Prostate gland (tissue), 2 donors: Measurements from ENCODE around the gene SNAPC2. TPM values are rescaled to one million over a fixed set of nuclear protein-coding genes. Genes with fewer than 3 reads are reported as not detected.

Experiments used
- DNase-seq: peaks from one replicate; pipeline ENCODE4 v3.0.0-alpha.2; 2019; ENCODE audit warnings: low spot score
- H3K27ac ChIP-seq, 2 donors: fragments of 200-600 bp; sonication (generic); 2 replicates each; pipeline ENCODE4 v1.5.1; 2017 to 2019
- H3K27me3 ChIP-seq: fragments of 200-600 bp; sonication (generic); replicated peaks from 2 replicates; pipeline ENCODE4 v1.5.1; 2019; ENCODE audit not compliant: insufficient read depth
- H3K36me3 ChIP-seq, 2 donors: fragments of 200-600 bp; sonication (generic); 1 replicate in 1 of 2; 2 replicates in 1 of 2; pipeline versions ENCODE4 v1.5.1 to v1.8.1; 2017 to 2019
- H3K4me1 ChIP-seq: fragments of 200-600 bp; sonication (generic); replicated peaks from 2 replicates; pipeline ENCODE4 v1.5.1; 2019
- H3K4me3 ChIP-seq, 2 donors: fragments of 200-600 bp; sonication (generic); 2 replicates each; pipeline ENCODE4 v1.5.1; 2017 to 2019
- H3K9me3 ChIP-seq: fragments of 200-600 bp; sonication (generic); 2 replicates; pipeline ENCODE4 v1.5.1; 2017
- CTCF ChIP-seq, 4 experiments: fragments of 200-600 bp in 2 of 4; fragments of 450-650 bp in 2 of 4; sonication (generic) in 2 of 4; IDR thresholded peaks; 1 replicate in 3 of 4; 2 replicates in 1 of 4; pipeline ENCODE4 v1.5.1; 2016 to 2019; ENCODE audit warnings: antibody characterized with exemption in 4 of 4, mild to moderate bottlenecking in 2 of 4, moderate library complexity in 2 of 4
- POLR2A ChIP-seq: fragments of 450-650 bp; IDR thresholded peaks from one replicate; pipeline ENCODE4 v1.6.1; 2016; ENCODE audit warnings: antibody characterized with exemption, mild to moderate bottlenecking
- POLR2AphosphoS5 ChIP-seq: sonication (generic); formaldehyde crosslinking; IDR thresholded peaks from one replicate; pipeline ENCODE4 v1.6.1; 2017; ENCODE audit warnings: antibody characterized with exemption
- WGBS: methylation state at CpG from one replicate; pipeline ENCODE4 v1.1.5; 2018; 5-methylcytosine and 5-hydroxymethylcytosine counted together
- intact Hi-C: fragments of 100-400 bp; cut with DNase I; formaldehyde crosslinking; loops from one replicate; pipeline ENCODE4 v1.14.2; 2022
- total RNA-seq, 2 donors: library from RNA; depleted of rRNA; stranded (reverse); fragments of >200 nt; gene quantifications; one replicate each; pipeline ENCODE4 v1.1.0, GENCODE V29; 2016

Gene SNAPC2
- total RNA-seq, 2 donors from 2014 or later = 37.4 to 95.0 TPM

DNA sequence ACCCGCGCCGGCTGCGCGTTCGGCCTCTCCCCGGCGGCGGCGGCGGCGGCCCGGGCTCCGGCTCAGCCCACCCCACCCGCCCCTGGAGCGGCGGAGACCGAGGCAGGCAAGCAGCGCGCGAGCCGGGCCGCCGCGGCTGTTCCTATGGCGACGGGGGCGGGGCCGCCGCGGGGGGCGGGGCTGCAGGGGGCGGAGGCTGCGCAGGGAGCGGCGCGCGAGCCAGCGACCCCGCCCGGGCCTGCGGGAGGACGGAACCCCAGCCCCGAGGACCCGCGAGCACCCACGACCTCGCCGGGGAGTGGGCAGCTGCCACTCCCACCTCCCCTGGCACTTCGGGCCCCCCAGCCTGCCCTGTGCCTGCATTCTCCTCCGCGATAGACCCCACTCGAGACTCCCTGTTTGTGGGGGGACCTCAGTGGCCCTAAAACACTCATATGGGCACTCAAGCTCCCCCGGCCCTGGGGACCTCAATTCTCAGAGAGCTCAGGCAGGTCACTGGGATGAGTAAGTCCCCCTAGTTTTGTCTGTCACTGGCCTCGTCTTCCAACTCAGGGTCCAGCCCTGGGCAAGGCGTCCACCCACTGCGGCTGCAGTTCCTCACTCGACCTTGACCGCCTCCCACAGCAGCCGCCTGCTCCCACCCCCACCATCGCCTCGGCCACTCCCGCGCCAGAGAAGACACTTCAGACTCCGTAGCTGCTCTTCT is 6.0 kb downstream of the SNAPC2 start, which contains the start of gene CTXN1:
Gene CTXN1, minus strand, starts transcription at position 115 of the 706 bp plus-strand sequence. CDS start 597 bp downstream, outside the sequence.
- DNase-seq = peak; percentile 69
- intact Hi-C loops = loop anchor here (5.0 kb wide), 1 partner anchor 394 kb away; no protein-coding TSS in a partner anchor
- Histone ChIP-seq H3K27ac (peak within 1 kb of the TSS; percentile 55 to 90), H3K36me3 (peaks cover 9 to 10% of the 10 kb centered on the region in 2 donors), H3K9me3 (no peaks in the 10 kb centered on the region), H3K27me3 (no peaks in the 10 kb centered on the region), H3K4me1 (peaks cover 21% of the 10 kb centered on the region), H3K4me3 (peak within 1 kb of the TSS; percentile 33 to 55)
- TF ChIP-seq POLR2A = no peak
- no peak for TF ChIP-seq POLR2AphosphoS5
- TF ChIP-seq CTCF (IDR thresholded peaks at IDR 0.05) = no peak
- 16% methylated on average over 31 of the region's 65 CpGs for WGBS

DNA sequence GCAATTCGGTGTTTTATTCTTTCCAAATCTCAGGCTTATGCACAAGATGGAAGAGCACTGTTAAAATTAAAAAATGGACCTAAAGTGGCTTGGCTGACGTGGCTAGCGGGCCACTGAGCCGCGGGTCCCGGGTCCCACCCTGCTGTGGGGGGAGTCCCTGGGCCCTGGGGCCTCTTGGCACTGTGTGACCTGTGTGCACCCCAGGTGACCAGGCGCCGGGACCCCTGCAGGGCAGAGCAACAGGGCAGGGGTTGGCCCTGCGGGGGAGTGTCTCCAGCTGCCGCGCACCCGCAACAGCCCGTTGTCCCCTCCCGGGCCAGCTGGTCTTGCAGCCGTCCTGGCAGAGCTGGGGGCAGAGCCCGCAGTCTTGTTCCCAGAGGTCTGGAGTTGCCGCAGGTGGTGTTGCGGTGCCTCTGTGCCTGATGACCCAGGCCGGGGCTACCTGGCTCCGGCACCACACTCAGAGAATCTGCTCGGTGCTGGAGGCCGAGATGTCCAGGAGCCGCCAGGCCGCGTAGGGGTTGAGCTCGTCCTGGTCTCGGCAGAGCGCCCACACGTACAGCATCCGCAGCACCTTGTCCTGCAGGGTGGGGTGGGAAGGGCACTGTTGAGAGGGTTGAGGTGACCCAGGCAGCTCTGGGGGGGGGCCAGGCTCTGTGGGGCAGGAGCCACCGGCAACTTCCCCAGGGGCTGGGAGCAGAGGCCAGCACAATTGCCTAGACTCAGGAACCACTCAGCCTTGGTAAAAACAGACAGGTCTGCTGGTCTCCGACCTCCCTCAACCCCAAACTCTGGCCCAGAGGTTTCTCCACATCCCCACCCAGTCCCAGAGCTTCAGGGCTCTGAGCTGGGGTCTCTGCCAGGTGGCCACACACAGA is 6.8 kb downstream of the SNAPC2 start:
- intact Hi-C loops = loop anchor here (5.0 kb wide), 1 partner anchor 395 kb away; no protein-coding TSS in a partner anchor
- no peak for TF ChIP-seq CTCF (IDR thresholded peaks at IDR 0.05)
- TF ChIP-seq POLR2AphosphoS5 = no peak
- no peak for TF ChIP-seq POLR2A
- Histone ChIP-seq H3K36me3 (peaks cover 11 to 18% of the 10 kb centered on the region in 2 donors), H3K27me3 (no peaks in the 10 kb centered on the region), H3K27ac (peak overlapping the region; percentile 90 to 92), H3K4me3 (no peak overlapping the region), H3K9me3 (no peaks in the 10 kb centered on the region), H3K4me1 (peaks cover 17% of the 10 kb centered on the region)
- WGBS = 78% methylated on average over 32 of the region's 32 CpGs
- no peak for DNase-seq

- Histone ChIP-seq H3K4me1 (peaks cover 17% of the 10 kb centered on the region), H3K9me3 (no peaks in the 10 kb centered on the region), H3K36me3 (peaks cover 13 to 16% of the 10 kb centered on the region in 2 donors), H3K4me3 (no peak overlapping the region), H3K27me3 (no peaks in the 10 kb centered on the region), H3K27ac (peak overlapping the region; percentile 90 to 92)
- no peak for DNase-seq
- intact Hi-C loops = loop anchor here (5.0 kb wide), 1 partner anchor 395 kb away; no protein-coding TSS in a partner anchor
- TF ChIP-seq CTCF (IDR thresholded peaks at IDR 0.05) (no peak), POLR2A (no peak), POLR2AphosphoS5 (no peak)
- 67% methylated on average over 21 of the region's 23 CpGs for WGBS
Observed at GRCh38 chr19:7927605-7928333, 7.6 kb downstream of the SNAPC2 start.

DNA sequence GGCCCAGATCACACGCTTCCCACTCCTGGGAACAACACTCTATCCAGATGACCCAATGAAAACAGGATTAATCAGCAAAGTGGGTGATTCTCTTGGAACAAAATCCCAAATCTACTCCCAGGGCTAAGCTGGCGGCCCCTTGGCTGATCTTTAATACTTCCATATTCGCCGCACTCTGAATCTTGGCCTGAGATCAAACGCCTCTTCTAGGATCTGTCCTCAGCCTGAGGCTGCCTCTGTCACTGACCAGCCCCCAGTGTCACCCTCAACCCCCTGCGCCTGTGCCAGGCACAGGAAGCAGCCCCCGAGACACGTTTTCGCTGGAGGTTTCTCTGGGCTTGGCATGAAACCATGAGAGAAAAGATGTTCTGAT is 8.2 kb downstream of the SNAPC2 start:
- Histone ChIP-seq H3K4me3 (no peak overlapping the region), H3K4me1 (peaks cover 17% of the 10 kb centered on the region)

More for the DNA sequence above, 8.2 kb downstream of the SNAPC2 start:
- whole genome bisulfite sequencing = 13% methylated on average over 9 of the region's 9 CpGs
- intact Hi-C loops = loop anchor here (5.0 kb wide), 1 partner anchor 396 kb away; no protein-coding TSS in a partner anchor
- no peak for TF ChIP-seq CTCF (IDR thresholded peaks at IDR 0.05)
- TF ChIP-seq POLR2A = no peak
- no peak for TF ChIP-seq POLR2AphosphoS5
- peaks cover 12 to 19% of the 10 kb centered on the region in 2 donors for H3K36me3 ChIP-seq
- peak overlapping the region; percentile 90 to 92 for H3K27ac ChIP-seq
- H3K27me3 ChIP-seq = no peaks in the 10 kb centered on the region
- H3K9me3 ChIP-seq = no peaks in the 10 kb centered on the region
- no peak for DNase-seq
